ENCODE results near the gene SMARCC1.

SMARCC1 gene

DNA sequence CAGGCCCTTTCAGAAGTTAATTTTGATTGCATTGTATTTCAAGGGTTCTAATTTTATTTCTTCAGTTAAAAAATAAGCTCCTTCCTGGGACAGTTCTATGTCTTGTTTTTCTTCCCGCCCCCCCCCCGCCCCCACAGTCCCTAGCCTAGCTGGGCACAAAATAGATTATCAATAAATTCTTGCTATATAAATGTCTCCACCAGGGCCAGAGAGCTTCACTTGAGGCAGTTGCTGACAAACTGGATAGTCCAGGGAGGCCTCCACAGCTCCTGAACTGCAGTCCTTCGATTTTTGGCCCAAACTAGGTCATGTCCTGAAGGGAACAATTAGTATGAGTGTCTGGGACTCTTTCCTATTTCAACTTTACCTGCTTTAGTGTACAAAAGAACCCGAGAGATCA, 193.1 kb downstream of the SMARCC1 start:
- H3K9me3 ChIP-seq (ENCODE audit: control insufficient read depth, insufficient read depth, low read depth, low read length), result no peaks in the 10 kb centered on the region
- H3K4me3 ChIP-seq (ENCODE audit: low read depth, low read length), result no peak overlapping the region
- H3K36me3 ChIP-seq (ENCODE audit: control insufficient read depth in 2 of 2, insufficient read depth in 1 of 2, low read length in 2 of 2), result peaks cover 3 to 65% of the 10 kb centered on the region in 2 experiments; a peak in 2 of 3 replicates
- ChIA-PET CTCF (no interaction called here), POLR2A (no interaction called here)
- TF ChIP-seq KLF1 (tag by site-specific recombination; IDR thresholded peaks at IDR 0.05) (no peak), ZNF654 (tag by site-specific recombination; IDR thresholded peaks at IDR 0.05; ENCODE audit: low read depth) (no peak), ZNF664 (tag by site-specific recombination; IDR thresholded peaks at IDR 0.05) (no peak), ZNF560 (tag by site-specific recombination; IDR thresholded peaks at IDR 0.05; ENCODE audit: borderline replicate concordance) (no peak), ZNF704 (tag by site-specific recombination; IDR thresholded peaks at IDR 0.05) (no peak), ZNF692 (tag by site-specific recombination; IDR thresholded peaks at IDR 0.05) (no peak), ZNF138 (tag by site-specific recombination; IDR thresholded peaks at IDR 0.05; ENCODE audit: borderline replicate concordance) (no peak), ZNF423 (tag by site-specific recombination; IDR thresholded peaks at IDR 0.05) (no peak), CTCF (tag by site-specific recombination; IDR thresholded peaks at IDR 0.05) (no peak), PRDM1 (tag by site-specific recombination; IDR thresholded peaks at IDR 0.05) (no peak), OSR2 (tag by site-specific recombination; IDR thresholded peaks at IDR 0.05) (no peak), ZNF610 (tag by site-specific recombination; IDR thresholded peaks at IDR 0.05; ENCODE audit: borderline replicate concordance) (no peak), ZNF202 (tag by site-specific recombination; IDR thresholded peaks at IDR 0.05; ENCODE audit: borderline replicate concordance) (no peak), ZNF184 (tag by site-specific recombination; IDR thresholded peaks at IDR 0.05) (no peak), OVOL3 (tag by site-specific recombination; IDR thresholded peaks at IDR 0.05) (no peak), ZBTB20 (tag by site-specific recombination; IDR thresholded peaks at IDR 0.05) (no peak), ZNF777 (tag by site-specific recombination; IDR thresholded peaks at IDR 0.05; ENCODE audit: borderline replicate concordance) (no peak), MZF1 (tag by site-specific recombination; IDR thresholded peaks at IDR 0.05; ENCODE audit: borderline replicate concordance) (no peak)
- TF ChIP-seq, protein P1, sequence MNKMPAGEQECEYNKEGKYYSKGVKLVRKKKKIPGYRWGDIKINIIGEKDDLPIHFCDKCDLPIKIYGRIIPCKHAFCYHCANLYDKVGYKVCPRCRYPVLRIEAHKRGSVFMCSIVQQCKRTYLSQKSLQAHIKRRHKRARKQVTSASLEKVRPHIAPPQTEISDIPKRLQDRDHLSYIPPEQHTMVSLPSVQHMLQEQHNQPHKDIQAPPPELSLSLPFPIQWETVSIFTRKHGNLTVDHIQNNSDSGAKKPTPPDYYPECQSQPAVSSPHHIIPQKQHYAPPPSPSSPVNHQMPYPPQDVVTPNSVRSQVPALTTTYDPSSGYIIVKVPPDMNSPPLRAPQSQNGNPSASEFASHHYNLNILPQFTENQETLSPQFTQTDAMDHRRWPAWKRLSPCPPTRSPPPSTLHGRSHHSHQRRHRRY (tag by site-specific recombination; IDR thresholded peaks at IDR 0.05), result no peak
- no peak overlapping the region for H3K27ac ChIP-seq (ENCODE audit: extremely low read depth, low read depth, low read length)
- H3K4me1 ChIP-seq (ENCODE audit: control insufficient read depth, insufficient read depth, low read length), result no peaks in the 10 kb centered on the region

GRCh38 chr3:47588053-47588452, 193.6 kb downstream of the SMARCC1 start:
- no peak overlapping the region for H3K27ac ChIP-seq (ENCODE audit: extremely low read depth, low read depth, low read length)
- peaks cover 3 to 63% of the 10 kb centered on the region in 2 experiments; a peak in 2 of 3 replicates for H3K36me3 ChIP-seq (ENCODE audit: control insufficient read depth in 2 of 2, insufficient read depth in 1 of 2, low read length in 2 of 2)
- ChIA-PET POLR2A (no interaction called here), CTCF (no interaction called here)
- no peaks in the 10 kb centered on the region for H3K4me1 ChIP-seq (ENCODE audit: control insufficient read depth, insufficient read depth, low read length)
- no peaks in the 10 kb centered on the region for H3K9me3 ChIP-seq (ENCODE audit: control insufficient read depth, insufficient read depth, low read depth, low read length)
- H3K4me3 ChIP-seq (ENCODE audit: low read depth, low read length), result no peak overlapping the region
- TF ChIP-seq ZNF785 (tag by site-specific recombination; IDR thresholded peaks at IDR 0.05), result no peak
- TF ChIP-seq, protein P2, sequence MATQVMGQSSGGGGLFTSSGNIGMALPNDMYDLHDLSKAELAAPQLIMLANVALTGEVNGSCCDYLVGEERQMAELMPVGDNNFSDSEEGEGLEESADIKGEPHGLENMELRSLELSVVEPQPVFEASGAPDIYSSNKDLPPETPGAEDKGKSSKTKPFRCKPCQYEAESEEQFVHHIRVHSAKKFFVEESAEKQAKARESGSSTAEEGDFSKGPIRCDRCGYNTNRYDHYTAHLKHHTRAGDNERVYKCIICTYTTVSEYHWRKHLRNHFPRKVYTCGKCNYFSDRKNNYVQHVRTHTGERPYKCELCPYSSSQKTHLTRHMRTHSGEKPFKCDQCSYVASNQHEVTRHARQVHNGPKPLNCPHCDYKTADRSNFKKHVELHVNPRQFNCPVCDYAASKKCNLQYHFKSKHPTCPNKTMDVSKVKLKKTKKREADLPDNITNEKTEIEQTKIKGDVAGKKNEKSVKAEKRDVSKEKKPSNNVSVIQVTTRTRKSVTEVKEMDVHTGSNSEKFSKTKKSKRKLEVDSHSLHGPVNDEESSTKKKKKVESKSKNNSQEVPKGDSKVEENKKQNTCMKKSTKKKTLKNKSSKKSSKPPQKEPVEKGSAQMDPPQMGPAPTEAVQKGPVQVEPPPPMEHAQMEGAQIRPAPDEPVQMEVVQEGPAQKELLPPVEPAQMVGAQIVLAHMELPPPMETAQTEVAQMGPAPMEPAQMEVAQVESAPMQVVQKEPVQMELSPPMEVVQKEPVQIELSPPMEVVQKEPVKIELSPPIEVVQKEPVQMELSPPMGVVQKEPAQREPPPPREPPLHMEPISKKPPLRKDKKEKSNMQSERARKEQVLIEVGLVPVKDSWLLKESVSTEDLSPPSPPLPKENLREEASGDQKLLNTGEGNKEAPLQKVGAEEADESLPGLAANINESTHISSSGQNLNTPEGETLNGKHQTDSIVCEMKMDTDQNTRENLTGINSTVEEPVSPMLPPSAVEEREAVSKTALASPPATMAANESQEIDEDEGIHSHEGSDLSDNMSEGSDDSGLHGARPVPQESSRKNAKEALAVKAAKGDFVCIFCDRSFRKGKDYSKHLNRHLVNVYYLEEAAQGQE (tag by site-specific recombination; IDR thresholded peaks at IDR 0.05), result no peak
- TF ChIP-seq, protein P3, sequence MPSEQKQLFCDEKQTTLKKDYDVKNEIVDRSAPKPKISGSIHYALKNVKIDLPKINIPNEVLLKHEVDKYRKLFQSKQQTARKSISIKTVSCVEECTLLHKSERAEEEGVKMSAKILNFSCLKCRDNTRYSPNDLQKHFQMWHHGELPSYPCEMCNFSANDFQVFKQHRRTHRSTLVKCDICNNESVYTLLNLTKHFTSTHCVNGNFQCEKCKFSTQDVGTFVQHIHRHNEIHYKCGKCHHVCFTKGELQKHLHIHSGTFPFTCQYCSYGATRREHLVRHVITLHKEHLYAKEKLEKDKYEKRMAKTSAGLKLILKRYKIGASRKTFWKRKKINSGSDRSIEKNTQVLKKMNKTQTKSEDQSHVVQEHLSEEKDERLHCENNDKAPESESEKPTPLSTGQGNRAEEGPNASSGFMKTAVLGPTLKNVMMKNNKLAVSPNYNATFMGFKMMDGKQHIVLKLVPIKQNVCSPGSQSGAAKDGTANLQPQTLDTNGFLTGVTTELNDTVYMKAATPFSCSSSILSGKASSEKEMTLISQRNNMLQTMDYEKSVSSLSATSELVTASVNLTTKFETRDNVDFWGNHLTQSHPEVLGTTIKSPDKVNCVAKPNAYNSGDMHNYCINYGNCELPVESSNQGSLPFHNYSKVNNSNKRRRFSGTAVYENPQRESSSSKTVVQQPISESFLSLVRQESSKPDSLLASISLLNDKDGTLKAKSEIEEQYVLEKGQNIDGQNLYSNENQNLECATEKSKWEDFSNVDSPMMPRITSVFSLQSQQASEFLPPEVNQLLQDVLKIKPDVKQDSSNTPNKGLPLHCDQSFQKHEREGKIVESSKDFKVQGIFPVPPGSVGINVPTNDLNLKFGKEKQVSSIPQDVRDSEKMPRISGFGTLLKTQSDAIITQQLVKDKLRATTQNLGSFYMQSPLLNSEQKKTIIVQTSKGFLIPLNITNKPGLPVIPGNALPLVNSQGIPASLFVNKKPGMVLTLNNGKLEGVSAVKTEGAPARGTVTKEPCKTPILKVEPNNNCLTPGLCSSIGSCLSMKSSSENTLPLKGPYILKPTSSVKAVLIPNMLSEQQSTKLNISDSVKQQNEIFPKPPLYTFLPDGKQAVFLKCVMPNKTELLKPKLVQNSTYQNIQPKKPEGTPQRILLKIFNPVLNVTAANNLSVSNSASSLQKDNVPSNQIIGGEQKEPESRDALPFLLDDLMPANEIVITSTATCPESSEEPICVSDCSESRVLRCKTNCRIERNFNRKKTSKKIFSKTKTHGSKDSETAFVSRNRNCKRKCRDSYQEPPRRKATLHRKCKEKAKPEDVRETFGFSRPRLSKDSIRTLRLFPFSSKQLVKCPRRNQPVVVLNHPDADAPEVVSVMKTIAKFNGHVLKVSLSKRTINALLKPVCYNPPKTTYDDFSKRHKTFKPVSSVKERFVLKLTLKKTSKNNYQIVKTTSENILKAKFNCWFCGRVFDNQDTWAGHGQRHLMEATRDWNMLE (tag by site-specific recombination; conservative IDR thresholded peaks at IDR 0.05; ENCODE audit: low read depth), result no peak
